Measurements from ENCODE around the gene SORCS3.

- TF ChIP-seq CTCF (conservative IDR thresholded peaks at IDR 0.05) (no peak), ZFX (IDR thresholded peaks at IDR 0.05) (no peak)
Measured at GRCh38 chr10:104639590-104640338, 1.3 kb upstream of the SORCS3 start.

Data from C4-2B (cell line).